Transverse colon (tissue), 4 donors: Measurements from ENCODE around the gene C1orf35. TPM values are rescaled to one million over a fixed set of nuclear protein-coding genes. Genes with fewer than 3 reads are reported as not detected.

ENCODE experiments used
- DNase-seq: peaks from one replicate; pipeline ENCODE4 v3.0.0-alpha.2; 2019
- H3K27ac ChIP-seq, 4 donors: fragments of 200-600 bp; sonication (generic); 2 replicates each; pipeline ENCODE4 v1.5.1; 2016 to 2018; ENCODE audit warnings: inconsistent platforms in 4 of 4
- H3K27me3 ChIP-seq: fragments of 200-600 bp; sonication (generic); 2 replicates; pipeline ENCODE4 v1.5.1; 2017; ENCODE audit warnings: inconsistent platforms
- H3K36me3 ChIP-seq, 4 donors: fragments of 200-600 bp; sonication (generic); 2 replicates each; pipeline ENCODE4 v1.5.1; 2017 to 2019; ENCODE audit warnings: inconsistent platforms in 4 of 4
- H3K4me1 ChIP-seq, 4 donors: fragments of 200-600 bp; sonication (generic); 2 replicates each; pipeline ENCODE4 v1.5.1; 2017 to 2020; ENCODE audit warnings: inconsistent platforms in 4 of 4
- H3K4me3 ChIP-seq, 4 donors: fragments of 200-600 bp; sonication (generic); 1 replicate in 1 of 4; 2 replicates in 3 of 4; pipeline versions ENCODE4 v1.5.1 to v1.6.1; 2017 to 2019; ENCODE audit warnings: inconsistent platforms in 4 of 4
- H3K9me3 ChIP-seq, 2 donors: fragments of 200-600 bp; sonication (generic); 2 replicates each; pipeline ENCODE4 v1.5.1; 2017 to 2019; ENCODE audit warnings: inconsistent platforms in 2 of 2
- EP300 ChIP-seq: sonication (generic); formaldehyde crosslinking; IDR thresholded peaks from one replicate; pipeline ENCODE4 v1.6.1; 2017; ENCODE audit warnings: antibody characterized with exemption, low read depth
- POLR2A ChIP-seq: fragments of 450-650 bp; IDR thresholded peaks from one replicate; pipeline ENCODE4 v1.6.1; 2016; ENCODE audit warnings: antibody characterized with exemption, mild to moderate bottlenecking, moderate library complexity
- POLR2AphosphoS5 ChIP-seq, 3 donors: sonication (generic); formaldehyde crosslinking; IDR thresholded peaks; one replicate each; pipeline ENCODE4 v1.6.1; 2016; ENCODE audit warnings: antibody characterized with exemption in 3 of 3
- WGBS, 2 donors: methylation state at CpG; one replicate each; pipeline ENCODE4 v1.1.5; 2018; ENCODE audit warnings: low coverage in 1 of 2; 5-methylcytosine and 5-hydroxymethylcytosine counted together
- in situ Hi-C, 4 donors: fragments of 200-750 bp; cut with MboI; loops; one replicate each; pipeline versions ENCODE4 v1.15.0 to v1.15.1; 2017; ENCODE audit warnings: low sequenced_read_pairs in 3 of 4, low pct_ligation_motif_present in 1 of 4, low pct_unique_long_range_greater_than_20kb in 1 of 4
- intact Hi-C: fragments of 100-400 bp; cut with DNase I; formaldehyde crosslinking; loops from one replicate; pipeline ENCODE4 v1.15.1; 2023; ENCODE audit warnings: low total_unique reads
- total RNA-seq, 4 donors: library from RNA; depleted of rRNA; stranded (reverse); fragments of >200 nt; gene quantifications; one replicate each; pipeline ENCODE4 v1.1.0, GENCODE V29; 2016
- TF ChIP-seq, protein P1 (sequence below), 5 experiments: fragments of 200-600 bp in 3 of 5; fragments of 450-650 bp in 2 of 5; sonication (generic) in 3 of 5; IDR thresholded peaks; 1 replicate in 2 of 5; 2 replicates in 3 of 5; pipeline ENCODE4 v1.5.1; 2016 to 2017; ENCODE audit warnings: antibody characterized with exemption in 5 of 5, inconsistent platforms in 3 of 5, mild to moderate bottlenecking in 2 of 5, moderate library complexity in 1 of 5

The C1orf35 gene
- total RNA-seq, 4 donors from 2014 or later, result 11.6 to 17.1 (median 15.7) TPM

DNA sequence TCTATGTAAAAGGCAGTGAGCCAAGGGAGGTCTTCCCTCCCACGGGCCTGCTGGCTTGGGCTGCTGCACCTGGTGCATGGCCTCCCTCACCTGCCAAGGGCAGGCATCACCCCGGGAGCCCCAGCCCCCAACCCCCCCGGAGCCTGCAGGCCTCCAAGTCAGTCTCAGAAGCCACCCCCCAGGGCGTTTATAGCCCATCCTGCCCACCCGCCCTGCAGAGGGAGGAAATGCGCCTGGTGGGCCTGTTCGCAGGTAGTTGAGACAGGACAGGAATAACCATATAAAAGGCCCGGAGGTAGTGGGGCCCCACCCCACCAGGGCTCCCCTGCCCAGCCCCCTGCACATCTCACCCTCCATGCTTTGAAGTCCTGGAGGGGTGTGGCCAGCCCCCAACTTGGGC is 38.8 kb downstream of the C1orf35 start:
- no peak overlapping the region for H3K27ac ChIP-seq
- no peaks in the 10 kb centered on the region for H3K36me3 ChIP-seq
- 55% methylated on average over 8 of the region's 8 CpGs; no CpG with 5 or more reads in 1 of the 2 donors for WGBS, 2 donors
- H3K27me3 ChIP-seq, result peaks cover 83% of the 10 kb centered on the region
- H3K4me3 ChIP-seq, result no peak overlapping the region
- peaks cover 0 to 17% (median 13%) of the 10 kb centered on the region in 4 donors for H3K4me1 ChIP-seq
- H3K9me3 ChIP-seq, result no peaks in the 10 kb centered on the region
- intact Hi-C loops, result no loop called here
- TF ChIP-seq EP300 (no peak), POLR2AphosphoS5 (IDR thresholded peaks at IDR 0.05) (no peak), POLR2A (no peak)
- TF ChIP-seq, protein P1, sequence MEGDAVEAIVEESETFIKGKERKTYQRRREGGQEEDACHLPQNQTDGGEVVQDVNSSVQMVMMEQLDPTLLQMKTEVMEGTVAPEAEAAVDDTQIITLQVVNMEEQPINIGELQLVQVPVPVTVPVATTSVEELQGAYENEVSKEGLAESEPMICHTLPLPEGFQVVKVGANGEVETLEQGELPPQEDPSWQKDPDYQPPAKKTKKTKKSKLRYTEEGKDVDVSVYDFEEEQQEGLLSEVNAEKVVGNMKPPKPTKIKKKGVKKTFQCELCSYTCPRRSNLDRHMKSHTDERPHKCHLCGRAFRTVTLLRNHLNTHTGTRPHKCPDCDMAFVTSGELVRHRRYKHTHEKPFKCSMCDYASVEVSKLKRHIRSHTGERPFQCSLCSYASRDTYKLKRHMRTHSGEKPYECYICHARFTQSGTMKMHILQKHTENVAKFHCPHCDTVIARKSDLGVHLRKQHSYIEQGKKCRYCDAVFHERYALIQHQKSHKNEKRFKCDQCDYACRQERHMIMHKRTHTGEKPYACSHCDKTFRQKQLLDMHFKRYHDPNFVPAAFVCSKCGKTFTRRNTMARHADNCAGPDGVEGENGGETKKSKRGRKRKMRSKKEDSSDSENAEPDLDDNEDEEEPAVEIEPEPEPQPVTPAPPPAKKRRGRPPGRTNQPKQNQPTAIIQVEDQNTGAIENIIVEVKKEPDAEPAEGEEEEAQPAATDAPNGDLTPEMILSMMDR (IDR thresholded peaks at IDR 0.05), result no peak
- in situ Hi-C loops, result no loop called here
- DNase-seq, result no peak

DNA sequence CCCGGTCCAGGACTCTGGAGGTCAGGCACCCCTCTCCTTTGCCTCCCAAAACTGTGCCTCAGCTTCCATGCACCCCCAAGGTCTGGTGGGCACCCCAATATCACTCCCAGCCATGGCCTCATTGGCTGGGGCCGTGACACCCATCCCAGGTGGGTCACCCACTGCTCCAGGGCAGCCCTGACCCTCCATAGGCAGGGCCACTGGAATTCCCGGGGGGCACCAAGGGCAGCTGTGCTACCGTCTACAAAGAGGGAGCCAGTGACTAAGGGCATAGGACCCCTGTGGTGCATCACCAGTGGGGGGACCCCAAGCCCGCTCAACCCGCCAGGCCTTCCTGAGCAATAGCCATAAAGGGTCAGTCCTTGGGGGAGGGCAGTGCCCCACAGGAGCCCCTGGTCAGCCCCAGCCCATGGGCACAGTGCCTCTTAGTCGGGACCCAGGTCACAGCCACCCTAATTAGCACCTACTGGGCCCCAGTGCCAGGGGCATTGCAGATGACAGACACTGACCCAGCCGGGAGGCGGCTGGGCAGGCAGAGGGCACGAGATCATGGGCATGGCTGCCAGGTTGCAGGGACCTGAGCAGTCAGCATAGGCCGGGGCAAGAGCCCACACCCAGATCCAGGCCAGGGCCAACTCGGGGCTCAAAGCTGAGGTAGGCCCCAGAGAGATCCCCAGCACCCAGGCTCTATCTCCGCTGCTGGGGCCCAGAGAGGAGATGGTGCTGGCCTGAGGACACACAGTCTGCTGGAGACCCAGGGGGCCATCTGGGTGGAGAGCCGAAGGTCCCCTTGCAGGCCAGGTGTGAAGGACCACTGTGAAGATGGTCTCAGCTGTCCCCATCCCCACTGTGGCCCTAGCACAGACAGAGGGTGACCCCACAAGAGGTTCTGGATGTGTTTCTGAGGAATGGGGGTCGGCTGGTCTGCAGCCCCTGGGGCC is 39.6 kb downstream of the C1orf35 start:
- intact Hi-C loops (no loop called here), in situ Hi-C loops (no loop called here)
- Histone ChIP-seq H3K27ac (no peak overlapping the region), H3K27me3 (peaks cover 91% of the 10 kb centered on the region), H3K4me1 (peaks cover 0 to 22% (median 14%) of the 10 kb centered on the region in 4 donors), H3K36me3 (no peaks in the 10 kb centered on the region), H3K4me3 (no peak overlapping the region), H3K9me3 (no peaks in the 10 kb centered on the region)
- no peak for DNase-seq
- WGBS, 2 donors, result 78% methylated on average over 8 of the region's 15 CpGs; no CpG with 5 or more reads in 1 of the 2 donors
- TF ChIP-seq EP300 (no peak), POLR2AphosphoS5 (IDR thresholded peaks at IDR 0.05) (no peak), POLR2A (no peak)

DNA sequence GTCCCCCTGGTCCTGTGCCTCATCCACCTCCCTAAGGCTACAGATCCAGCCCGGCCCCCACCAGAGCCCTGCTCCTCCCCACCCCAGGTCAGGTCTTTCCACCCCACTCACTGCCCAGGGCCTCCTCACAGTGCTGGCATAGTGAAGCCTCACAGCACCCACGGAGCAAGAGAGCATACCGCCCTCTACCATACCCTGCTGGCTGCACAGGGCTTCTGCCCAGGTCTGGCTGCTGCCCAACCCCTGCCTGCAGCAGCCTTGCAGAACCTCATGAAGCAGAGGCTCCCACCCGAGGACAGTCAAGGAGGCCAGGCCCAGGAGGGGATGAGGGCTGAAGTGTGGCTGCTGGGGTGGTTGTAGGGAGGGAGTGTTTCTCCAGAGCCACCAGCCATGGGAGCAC is 40.3 kb downstream of the C1orf35 start:
- peaks cover 98% of the 10 kb centered on the region for H3K27me3 ChIP-seq
- no peak overlapping the region for H3K27ac ChIP-seq
- in situ Hi-C loops, result no loop called here
- no peak overlapping the region for H3K4me3 ChIP-seq
- H3K9me3 ChIP-seq, result no peaks in the 10 kb centered on the region
- H3K4me1 ChIP-seq, result peaks cover 0 to 22% (median 14%) of the 10 kb centered on the region in 4 donors
- H3K36me3 ChIP-seq, result no peaks in the 10 kb centered on the region
- no peak for DNase-seq
- WGBS, 2 donors, result 60 to 80% methylated on average over 1 to 4 of the region's 4 CpGs
- TF ChIP-seq EP300 (no peak), POLR2AphosphoS5 (IDR thresholded peaks at IDR 0.05) (no peak), POLR2A (no peak)
- TF ChIP-seq, protein P1 (IDR thresholded peaks at IDR 0.05), result no peak
- intact Hi-C loops, result no loop called here

DNA sequence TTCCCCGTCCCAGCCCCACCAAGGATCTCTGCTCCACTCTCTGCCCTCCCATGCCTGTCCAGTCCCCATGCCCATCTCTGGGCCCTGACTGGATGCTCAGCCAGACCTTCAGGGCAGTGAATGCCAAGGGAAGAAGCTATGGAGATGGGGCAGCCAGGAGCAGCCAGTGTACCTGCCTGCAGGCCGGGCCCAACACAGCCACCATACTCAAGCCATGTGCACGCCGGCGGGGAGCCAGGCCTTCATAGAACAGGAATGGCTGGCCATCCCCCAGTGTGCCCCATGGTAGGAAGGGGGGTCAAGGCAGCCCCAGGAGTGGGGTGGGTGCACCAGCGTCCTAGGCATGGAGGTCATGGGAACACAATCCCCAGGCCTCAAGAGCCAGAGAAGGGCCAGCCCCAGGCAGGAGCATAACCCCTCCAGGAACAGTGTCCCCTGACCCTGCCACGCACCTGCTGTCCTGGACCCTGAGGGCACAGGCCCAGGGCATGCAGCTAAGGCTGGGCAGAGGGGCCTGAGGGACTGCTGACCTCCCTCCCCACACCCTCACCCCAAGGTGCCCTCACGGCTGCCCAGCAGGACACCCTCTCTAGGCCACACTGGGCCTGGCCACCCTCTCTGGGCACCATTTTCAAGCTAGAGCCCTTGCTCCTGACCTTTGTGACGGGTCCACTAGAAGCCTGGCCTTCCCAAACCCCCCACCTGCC is 40.9 kb downstream of the C1orf35 start:
- Histone ChIP-seq H3K27ac (no peak overlapping the region), H3K4me3 (no peak overlapping the region), H3K36me3 (no peaks in the 10 kb centered on the region), H3K9me3 (no peaks in the 10 kb centered on the region), H3K4me1 (peaks cover 0 to 22% (median 14%) of the 10 kb centered on the region in 4 donors), H3K27me3 (peaks cover 100% of the 10 kb centered on the region)
- whole genome bisulfite sequencing, 2 donors, result 86% methylated on average over 8 of the region's 9 CpGs; no CpG with 5 or more reads in 1 of the 2 donors
- intact Hi-C loops, result no loop called here
- no peak for DNase-seq
- TF ChIP-seq EP300 (no peak), POLR2AphosphoS5 (IDR thresholded peaks at IDR 0.05) (no peak), POLR2A (no peak)
- TF ChIP-seq, protein P1 (IDR thresholded peaks at IDR 0.05), result no peak
- in situ Hi-C loops, result no loop called here
